Brain microvascular endothelial cell (primary cell): ENCODE data around the gene EHF.

Experiments
- DNase-seq: peaks from one replicate; pipeline ENCODE4 v3.0.0-alpha.2; 2020
- H3K27ac ChIP-seq: fragments of 250-450 bp; sonication (Bioruptor Pico); 2 replicates; pipeline ENCODE4 v1.5.1; 2020; ENCODE audit warnings: mild to moderate bottlenecking, moderate library complexity
- H3K27me3 ChIP-seq: fragments of 250-450 bp; sonication (Bioruptor Pico); replicated peaks from 2 replicates; pipeline ENCODE4 v1.5.1; 2020; ENCODE audit warnings: mild to moderate bottlenecking
- H3K36me3 ChIP-seq: fragments of 250-450 bp; sonication (Bioruptor Pico); replicated peaks from 2 replicates; pipeline ENCODE4 v1.5.1; 2020; ENCODE audit warnings: mild to moderate bottlenecking
- H3K4me3 ChIP-seq: 2 replicates; pipeline ENCODE4 v1.5.1; 2011; ENCODE audit warnings: low read depth, mild to moderate bottlenecking, control low read depth, low read length, moderate library complexity
- CTCF ChIP-seq: IDR thresholded peaks from 2 replicates; pipeline ENCODE4 v1.5.1; 2011; ENCODE audit warnings: low read depth, mild to moderate bottlenecking, moderate library complexity, low read length, control low read depth, inconsistent platforms; ENCODE audit errors: missing control alignments
- in situ Hi-C: cut with HindIII; loops from 2 replicates; pipeline ENCODE4 v1.10.0; 2017; ENCODE audit warnings: low sequenced_read_pairs, low pct_ligation_motif_present

Gene EHF

GRCh38 chr11:34606326-34607120 lies 14.4 kb upstream of the EHF start:
- Histone ChIP-seq H3K36me3 (no peaks in the 10 kb centered on the region), H3K4me3 (no peak overlapping the region), H3K27ac (no peak overlapping the region), H3K27me3 (no peaks in the 10 kb centered on the region)
- TF ChIP-seq CTCF = no peak
- in situ Hi-C loops = no loop called here
- no peak for DNase-seq

- Histone ChIP-seq H3K4me3 (no peak overlapping the region), H3K27ac (no peak overlapping the region), H3K27me3 (no peaks in the 10 kb centered on the region), H3K36me3 (no peaks in the 10 kb centered on the region)
- no peak for TF ChIP-seq CTCF
- in situ Hi-C loops = no loop called here
- DNase-seq = no peak
These were observed 11.6 kb upstream of the EHF start for GRCh38 chr11:34609187-34609751.

GRCh38 chr11:34609850-34610249 lies 11.0 kb upstream of the EHF start:
- no peak for DNase-seq

GRCh38 chr11:34610324-34611041 lies 10.4 kb upstream of the EHF start:
- Histone ChIP-seq H3K27ac (no peak overlapping the region), H3K36me3 (no peaks in the 10 kb centered on the region), H3K27me3 (no peaks in the 10 kb centered on the region), H3K4me3 (no peak overlapping the region)
- DNase-seq = no peak
- no peak for TF ChIP-seq CTCF
- in situ Hi-C loops = no loop called here

More at GRCh38 chr11:34609850-34610249, 11.0 kb upstream of the EHF start:
- no peak overlapping the region for H3K4me3 ChIP-seq
- in situ Hi-C loops = no loop called here
- H3K27ac ChIP-seq = no peak overlapping the region
- TF ChIP-seq CTCF = no peak
- no peaks in the 10 kb centered on the region for H3K36me3 ChIP-seq
- no peaks in the 10 kb centered on the region for H3K27me3 ChIP-seq

- Histone ChIP-seq H3K27me3 (no peaks in the 10 kb centered on the region), H3K36me3 (no peaks in the 10 kb centered on the region), H3K4me3 (no peak overlapping the region), H3K27ac (no peak overlapping the region)
- no peak for DNase-seq
- in situ Hi-C loops = no loop called here
- no peak for TF ChIP-seq CTCF
These were observed 7.9 kb upstream of the EHF start for GRCh38 chr11:34613015-34613414.
